Measurements from ENCODE around the gene ALDH8A1. TPM values are rescaled to one million over a fixed set of nuclear protein-coding genes. Genes with fewer than 3 reads are reported as not detected.

ALDH8A1 gene
- total RNA-seq, 1 experiment from 2014 or later: 0.83 TPM

- no peaks in the 10 kb centered on the region for H3K36me3 ChIP-seq (ENCODE audit: low read depth)
- H3K27me3 ChIP-seq (ENCODE audit: insufficient read depth, low read depth): no peaks in the 10 kb centered on the region
- POLR2A ChIA-PET (ENCODE audit: unreplicated experiment): no interaction called here
- no peaks in the 10 kb centered on the region for H3K4me1 ChIP-seq (replicated peaks; ENCODE audit: insufficient read depth)
- H3K4me2 ChIP-seq: no peak overlapping the region
- H2AFZ ChIP-seq: no peak overlapping the region
- CTCF ChIA-PET: no interaction called here
- intact Hi-C loops (cut with micrococcal nuclease; ENCODE audit: unreplicated experiment): no loop called here
- H4K20me1 ChIP-seq (ENCODE audit: insufficient read depth): no peaks in the 10 kb centered on the region
- DNase-seq: no peak
- no TSS peak for BruUV-seq (replicated peaks)
- H3K9me2 ChIP-seq (ENCODE audit: insufficient read depth): no peaks in the 10 kb centered on the region
- H3K27ac ChIP-seq: no peak overlapping the region
- TF ChIP-seq CTCF (conservative IDR thresholded peaks at IDR 0.05) (no peak), EZH2 (IDR thresholded peaks at IDR 0.05; ENCODE audit: low read depth) (no peak)
- H3K79me2 ChIP-seq (ENCODE audit: low read depth): no peaks in the 10 kb centered on the region
- no peaks in the 10 kb centered on the region for H3F3A ChIP-seq (ENCODE audit: insufficient read depth, low read depth)
- H3K4me3 ChIP-seq: no peak overlapping the region
- H3K9me3 ChIP-seq (ENCODE audit: insufficient read depth, low read depth): no peaks in the 10 kb centered on the region
Observed at GRCh38 chr6:134884752-134885151, 65.1 kb downstream of the ALDH8A1 start.

- H3K4me1 ChIP-seq (replicated peaks; ENCODE audit: insufficient read depth): no peaks in the 10 kb centered on the region
- no peak overlapping the region for H3K4me3 ChIP-seq
- intact Hi-C loops (cut with micrococcal nuclease; ENCODE audit: unreplicated experiment): loop anchor here (2.0 kb wide), 1 partner anchor 61 kb away; no protein-coding TSS in a partner anchor
- H4K20me1 ChIP-seq (ENCODE audit: insufficient read depth): no peaks in the 10 kb centered on the region
- no peaks in the 10 kb centered on the region for H3F3A ChIP-seq (ENCODE audit: insufficient read depth, low read depth)
- TF ChIP-seq EZH2 (IDR thresholded peaks at IDR 0.05; ENCODE audit: low read depth) (no peak), CTCF (conservative IDR thresholded peaks at IDR 0.05) (no peak)
- no peaks in the 10 kb centered on the region for H3K79me2 ChIP-seq (ENCODE audit: low read depth)
- ChIA-PET POLR2A (ENCODE audit: unreplicated experiment) (no interaction called here), CTCF (interaction anchor here (0.6 to 1.3 kb wide), 2 partner anchors 56 to 772 kb away, joined by 3 to 8 read pairs; no protein-coding TSS in a partner anchor)
- no peak overlapping the region for H3K27ac ChIP-seq
- no peaks in the 10 kb centered on the region for H3K27me3 ChIP-seq (ENCODE audit: insufficient read depth, low read depth)
- H3K9me2 ChIP-seq (ENCODE audit: insufficient read depth): 0 out of 2 replicates have a peak, but pooled peaks cover 4% of the 10 kb centered on the region
- no peaks in the 10 kb centered on the region for H3K9me3 ChIP-seq (ENCODE audit: insufficient read depth, low read depth)
- H3K36me3 ChIP-seq (ENCODE audit: low read depth): no peaks in the 10 kb centered on the region
- BruUV-seq (replicated peaks): no TSS peak
- 0 out of 2 replicates have a peak overlapping the region, but pooled peaks have one; percentile 7 for H2AFZ ChIP-seq
- DNase-seq: no peak
- H3K4me2 ChIP-seq: no peak overlapping the region
Observed at GRCh38 chr6:134883314-134883713, 66.6 kb downstream of the ALDH8A1 start.

- H3K9me3 ChIP-seq (ENCODE audit: insufficient read depth, low read depth): no peaks in the 10 kb centered on the region
- H3K4me3 ChIP-seq: no peak overlapping the region
- BruUV-seq (replicated peaks): no TSS peak
- POLR2A ChIA-PET (ENCODE audit: unreplicated experiment): no interaction called here
- no peaks in the 10 kb centered on the region for H3F3A ChIP-seq (ENCODE audit: insufficient read depth, low read depth)
- H4K20me1 ChIP-seq (ENCODE audit: insufficient read depth): no peaks in the 10 kb centered on the region
- H3K9me2 ChIP-seq (ENCODE audit: insufficient read depth): 0 out of 2 replicates have a peak, but pooled peaks cover 4% of the 10 kb centered on the region
- peak in 1 of 2 experiments; percentile 59 for DNase-seq
- H2AFZ ChIP-seq: no peak overlapping the region
- no peak overlapping the region for H3K27ac ChIP-seq
- no peaks in the 10 kb centered on the region for H3K4me1 ChIP-seq (replicated peaks; ENCODE audit: insufficient read depth)
- no peaks in the 10 kb centered on the region for H3K79me2 ChIP-seq (ENCODE audit: low read depth)
- TF ChIP-seq CTCF (conservative IDR thresholded peaks at IDR 0.05): peak; percentile 100
- no peak for TF ChIP-seq EZH2 (IDR thresholded peaks at IDR 0.05; ENCODE audit: low read depth)
- no peak overlapping the region for H3K4me2 ChIP-seq
- CTCF ChIA-PET: interaction anchor here (0.7 to 1.3 kb wide), 6 partner anchors 33 to 772 kb away, joined by 3 to 8 read pairs (median 4); no protein-coding TSS in a partner anchor
- no peaks in the 10 kb centered on the region for H3K27me3 ChIP-seq (ENCODE audit: insufficient read depth, low read depth)
- H3K36me3 ChIP-seq (ENCODE audit: low read depth): no peaks in the 10 kb centered on the region
- intact Hi-C loops (cut with micrococcal nuclease; ENCODE audit: unreplicated experiment): loop anchor here (1.0 to 2.0 kb wide), 5 partner anchors 58 to 759 kb away; no protein-coding TSS in a partner anchor
Observed at GRCh38 chr6:134882426-134883038, 67.4 kb downstream of the ALDH8A1 start.
